ENCODE results near the gene CD40.
"Not testable (repeated sequence)": the region's sequence is repeated elsewhere in the genome, so short reads cannot be mapped to it uniquely, and the experiment has no call there.

The CD40 gene

GRCh38 chr20:46099491-46100287 lies 18.4 kb upstream of the CD40 start:
- H3K9me3 ChIP-seq: no peaks in the 10 kb centered on the region
- H3K27ac ChIP-seq: no peak overlapping the region
- no peak for TF ChIP-seq CTCF (IDR thresholded peaks at IDR 0.05)
- no peak for DNase-seq
- H3K4me3 ChIP-seq: no peak overlapping the region
- intact Hi-C loops (cut with DNase I; ENCODE audit: low total_unique reads): loop anchor here (10.0 kb wide), 1 partner anchor 255 kb away; no protein-coding TSS in a partner anchor
- peaks cover 0 to 41% of the 10 kb centered on the region in 2 donors for H3K27me3 ChIP-seq
- peaks cover 0 to 3% (median 0%) of the 10 kb centered on the region in 4 donors for H3K4me1 ChIP-seq
- no peaks in the 10 kb centered on the region for H3K36me3 ChIP-seq

- H3K4me3 ChIP-seq; H3K9me3 ChIP-seq; H3K4me1 ChIP-seq; H3K27ac ChIP-seq; H3K36me3 ChIP-seq; intact Hi-C loops (cut with DNase I; ENCODE audit: low total_unique reads); DNase-seq: not testable (repeated sequence)
- peaks cover 0 to 46% of the 10 kb centered on the region in 2 donors for H3K27me3 ChIP-seq
Measured at GRCh38 chr20:46100444-46100843, 17.7 kb upstream of the CD40 start.

GRCh38 chr20:46100988-46101387 lies 17.1 kb upstream of the CD40 start:
- peaks cover 0 to 3% (median 0%) of the 10 kb centered on the region in 4 donors for H3K4me1 ChIP-seq
- H3K27me3 ChIP-seq: peaks cover 0 to 49% of the 10 kb centered on the region in 2 donors
- H3K36me3 ChIP-seq: no peaks in the 10 kb centered on the region
- no peak overlapping the region for H3K27ac ChIP-seq
- TF ChIP-seq CTCF (IDR thresholded peaks at IDR 0.05): no peak
- H3K9me3 ChIP-seq: no peaks in the 10 kb centered on the region
- no peak overlapping the region for H3K4me3 ChIP-seq
- no peak for DNase-seq
- intact Hi-C loops (cut with DNase I; ENCODE audit: low total_unique reads): no loop called here

GRCh38 chr20:46101957-46102356 lies 16.2 kb upstream of the CD40 start:
- no peak for TF ChIP-seq CTCF (IDR thresholded peaks at IDR 0.05)
- intact Hi-C loops (cut with DNase I; ENCODE audit: low total_unique reads): no loop called here
- H3K9me3 ChIP-seq: no peaks in the 10 kb centered on the region
- H3K36me3 ChIP-seq: no peaks in the 10 kb centered on the region
- H3K4me3 ChIP-seq: no peak overlapping the region
- peaks cover 0 to 3% (median 0%) of the 10 kb centered on the region in 4 donors for H3K4me1 ChIP-seq
- no peak for DNase-seq
- H3K27ac ChIP-seq: no peak overlapping the region
- H3K27me3 ChIP-seq: peaks cover 0 to 57% of the 10 kb centered on the region in 2 donors

GRCh38 chr20:46102940-46103339 lies 15.2 kb upstream of the CD40 start:
- Histone ChIP-seq H3K27me3 (peaks cover 0 to 54% of the 10 kb centered on the region in 2 donors), H3K9me3 (no peaks in the 10 kb centered on the region), H3K27ac (no peak overlapping the region), H3K4me3 (no peak overlapping the region), H3K36me3 (no peaks in the 10 kb centered on the region), H3K4me1 (peaks cover 0 to 3% (median 0%) of the 10 kb centered on the region in 4 donors)
- intact Hi-C loops (cut with DNase I; ENCODE audit: low total_unique reads): no loop called here
- no peak for TF ChIP-seq CTCF (IDR thresholded peaks at IDR 0.05)
- no peak for DNase-seq

GRCh38 chr20:46104262-46104661 lies 13.9 kb upstream of the CD40 start:
- Histone ChIP-seq H3K9me3 (no peaks in the 10 kb centered on the region), H3K4me1 (peaks cover 0 to 3% (median 0%) of the 10 kb centered on the region in 4 donors), H3K27ac (no peak overlapping the region), H3K27me3 (peaks cover 0 to 57% of the 10 kb centered on the region in 2 donors), H3K36me3 (no peaks in the 10 kb centered on the region), H3K4me3 (no peak overlapping the region)
- intact Hi-C loops (cut with DNase I; ENCODE audit: low total_unique reads): no loop called here
- no peak for TF ChIP-seq CTCF (IDR thresholded peaks at IDR 0.05)
- DNase-seq: no peak
